OCI-M2 (cell line): ENCODE data around the gene LHFPL6.

Experiments
- DNase-seq: peaks from one replicate; lab custom pipeline; 2025; ENCODE audit not compliant: unreplicated experiment; lab: John Stamatoyannopoulos, UW

LHFPL6 gene

DNA sequence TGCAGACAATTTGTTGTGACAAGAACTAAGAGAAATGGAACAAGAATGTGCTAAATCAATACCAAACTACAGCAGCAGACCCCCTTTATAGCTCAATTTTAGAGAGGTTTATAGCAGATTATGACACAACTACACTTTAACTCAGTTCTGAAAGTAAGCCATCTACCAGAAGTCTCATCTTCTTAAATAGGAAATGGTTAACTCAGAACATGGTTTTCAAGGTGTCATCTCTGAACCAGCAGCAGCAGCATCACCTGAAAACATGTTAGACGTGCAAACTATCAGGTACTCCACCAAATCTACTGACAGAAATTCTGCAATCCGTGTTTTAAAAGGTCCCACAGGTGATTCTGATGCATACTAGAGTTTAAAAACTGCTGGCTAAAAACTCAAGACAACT lies 6.8 kb downstream of the LHFPL6 start:
- no peak for DNase-seq

DNA sequence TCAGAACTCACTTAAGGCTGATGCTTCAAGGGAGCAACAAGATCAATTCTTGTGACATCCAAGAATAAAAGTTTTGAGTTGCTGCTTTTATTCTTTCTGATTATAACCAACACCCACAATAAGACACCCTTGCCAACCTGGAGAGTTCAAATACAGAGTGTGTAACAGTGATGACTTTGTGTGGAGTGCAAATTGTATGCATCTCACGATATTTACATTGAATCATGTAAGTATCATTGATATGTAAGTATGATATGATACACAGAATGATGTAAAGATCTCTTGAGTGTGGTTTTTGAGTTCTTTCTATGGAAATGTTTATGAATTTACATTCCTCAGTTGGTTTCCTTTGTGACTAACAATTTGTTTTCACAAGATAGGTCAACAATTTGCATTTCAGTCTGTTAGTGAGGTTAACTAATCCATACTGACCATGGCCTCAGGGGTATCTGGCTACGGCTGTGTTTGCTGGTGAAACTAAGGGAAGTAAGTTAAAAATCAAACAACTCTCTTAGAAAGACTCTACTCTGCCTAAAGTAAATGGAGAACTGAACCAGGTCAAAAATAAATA lies 12.4 kb downstream of the LHFPL6 start:
- DNase-seq, result no peak

DNA sequence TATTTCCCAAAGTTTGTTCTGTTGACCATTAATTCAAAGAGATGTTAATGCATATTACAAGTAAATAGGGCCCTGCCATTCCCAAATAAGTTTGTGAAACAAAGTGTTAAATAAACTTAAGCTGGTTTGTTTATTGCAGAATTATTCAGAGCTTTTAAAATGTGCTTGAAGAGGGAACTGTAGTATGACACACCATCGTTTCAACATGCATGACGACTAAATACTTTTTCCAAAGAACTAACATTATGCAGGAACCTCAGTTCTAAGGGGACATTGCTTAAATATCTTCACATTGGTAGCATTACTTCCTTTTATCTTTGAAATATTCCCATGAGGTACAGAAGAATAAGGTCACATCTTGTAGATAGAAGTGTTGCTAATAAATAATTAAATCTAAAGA lies 14.6 kb downstream of the LHFPL6 start:
- no peak for DNase-seq

DNA sequence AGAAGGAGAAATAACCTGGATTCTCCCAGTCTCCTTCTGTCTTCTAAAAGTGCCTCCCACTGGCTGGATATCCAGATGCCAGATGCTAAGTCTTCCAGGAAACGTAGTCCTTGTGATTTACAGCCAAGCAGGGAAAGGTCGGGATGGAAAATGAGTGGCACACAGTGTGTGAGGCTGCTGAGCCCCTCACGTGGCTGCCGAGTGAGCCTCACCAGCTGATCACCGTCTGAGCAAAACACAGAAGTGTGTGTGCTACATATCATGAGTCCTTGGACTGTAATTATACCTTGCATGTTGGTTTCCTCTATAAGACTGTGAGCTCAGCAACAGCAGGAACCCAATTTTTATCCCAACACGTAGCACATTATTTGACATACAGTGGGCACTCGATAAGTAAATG lies 15.1 kb downstream of the LHFPL6 start:
- no peak for DNase-seq

DNA sequence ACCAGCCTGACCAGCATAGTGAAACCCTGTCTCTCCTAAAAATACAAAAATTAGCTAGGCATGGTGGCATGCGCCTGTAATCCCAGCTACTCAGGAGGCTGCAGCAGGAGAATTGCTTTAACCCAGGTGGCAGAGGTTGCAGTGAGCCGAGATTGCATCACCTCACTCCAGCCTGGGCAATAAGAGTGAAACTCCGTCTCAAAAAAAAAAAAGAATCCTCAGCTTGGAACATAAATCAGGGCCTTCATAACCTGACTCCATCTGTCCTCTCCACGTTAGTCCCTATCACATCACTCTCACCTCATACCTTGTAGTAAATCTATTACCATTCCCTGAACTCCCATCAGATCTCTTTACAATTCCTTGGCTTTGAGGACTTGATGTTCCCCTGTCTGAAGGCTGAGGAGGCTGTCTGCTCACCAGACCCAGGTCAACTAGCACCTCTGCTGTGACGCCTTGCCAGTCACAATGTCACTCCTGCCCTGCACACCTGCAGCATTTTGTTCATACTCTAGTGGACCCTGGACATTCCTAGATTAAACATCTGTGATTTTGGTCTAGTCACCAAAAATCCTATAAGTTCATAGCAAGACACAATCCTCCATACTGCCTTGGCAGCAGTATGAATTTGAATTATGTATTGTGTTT lies 15.9 kb downstream of the LHFPL6 start:
- DNase-seq, result no peak

DNA sequence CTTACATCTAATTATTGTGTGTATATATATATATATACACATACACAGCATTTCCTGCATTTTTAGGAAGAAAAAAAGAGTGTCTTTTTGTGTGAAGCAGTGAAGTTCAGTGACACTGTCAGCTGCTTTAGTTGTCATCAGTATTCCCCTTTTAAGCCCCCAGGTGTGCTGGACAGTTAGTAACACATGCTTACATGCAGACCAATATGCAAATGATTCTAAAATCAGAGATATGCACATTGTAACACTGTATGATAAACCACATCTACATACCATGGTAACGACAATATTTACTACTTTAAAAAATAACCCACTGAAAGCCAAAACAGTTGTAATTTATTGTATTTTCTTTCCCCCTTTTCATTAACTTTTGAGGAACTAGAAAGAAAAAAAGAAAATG lies 16.8 kb downstream of the LHFPL6 start:
- no peak for DNase-seq

DNA sequence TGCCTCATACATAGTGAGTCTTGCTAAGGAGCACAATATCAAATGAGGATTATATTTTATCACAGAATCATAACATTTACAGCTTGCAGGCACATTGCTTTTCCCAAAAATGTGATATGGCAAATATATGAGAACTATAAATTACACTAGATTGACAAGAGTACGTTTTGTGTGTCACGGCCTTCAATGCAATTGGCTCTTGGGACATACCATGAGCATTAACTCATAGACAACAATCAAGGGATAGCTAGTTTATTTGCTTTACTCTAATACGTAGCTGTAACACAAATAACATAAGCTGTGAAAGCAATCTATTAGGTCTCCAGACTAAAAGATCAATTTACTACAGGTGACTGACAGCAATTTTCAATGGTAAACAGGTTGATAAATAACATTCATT lies 17.8 kb downstream of the LHFPL6 start:
- DNase-seq, result no peak

DNA sequence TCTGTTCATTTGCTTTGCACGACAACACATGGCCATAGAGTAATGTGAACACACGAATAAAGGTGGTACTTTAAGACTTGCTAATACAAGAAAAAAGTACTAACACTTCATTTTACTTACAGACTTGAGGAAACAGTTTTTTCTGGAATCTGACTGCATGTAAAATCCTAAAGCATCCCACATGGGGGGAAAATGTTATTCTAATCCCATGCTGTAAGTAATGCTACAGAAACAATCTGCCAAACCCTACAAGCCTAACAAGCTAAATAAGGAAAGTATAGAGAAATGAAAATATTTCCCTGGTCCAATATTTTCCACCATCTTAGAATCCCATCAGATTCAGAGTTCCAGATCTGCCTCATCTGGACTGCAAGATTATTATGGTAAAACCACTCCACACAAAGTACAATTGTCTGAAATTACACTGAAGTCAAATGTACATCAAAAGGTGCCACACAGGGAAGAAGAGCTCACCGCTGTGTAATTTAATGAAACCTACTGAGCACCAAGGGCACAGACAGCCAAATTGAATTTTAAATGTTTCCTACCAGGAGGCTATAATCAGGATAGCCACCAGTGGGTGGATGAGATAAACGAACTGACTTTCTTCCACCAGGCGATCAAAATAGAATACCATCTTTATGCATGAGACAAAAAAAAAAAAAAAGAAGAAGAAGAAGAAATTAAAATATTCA lies 22.0 kb downstream of the LHFPL6 start:
- no peak for DNase-seq

DNA sequence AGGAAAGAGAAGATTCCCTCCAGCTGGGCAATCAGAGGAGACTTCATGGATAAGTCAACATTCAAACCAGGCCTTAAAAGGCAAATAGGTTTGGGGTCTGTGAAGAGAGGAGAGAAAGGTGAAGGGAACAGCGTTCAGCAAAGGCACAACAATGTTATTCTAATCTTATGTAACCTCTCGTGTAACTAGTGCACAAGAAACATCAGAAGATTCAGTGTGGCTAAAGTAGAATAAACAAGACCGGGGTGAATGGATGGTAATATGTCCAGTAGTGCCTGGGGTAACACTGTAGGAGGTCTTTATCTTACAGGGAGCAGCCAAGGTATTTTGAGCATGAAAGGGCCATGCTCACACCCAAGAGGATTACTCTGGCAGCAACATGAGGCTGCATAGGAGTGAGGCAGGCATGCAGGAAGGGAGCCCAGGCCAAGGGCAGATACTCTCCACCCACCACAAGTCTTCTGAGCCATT lies 24.1 kb downstream of the LHFPL6 start:
- DNase-seq, result no peak

DNA sequence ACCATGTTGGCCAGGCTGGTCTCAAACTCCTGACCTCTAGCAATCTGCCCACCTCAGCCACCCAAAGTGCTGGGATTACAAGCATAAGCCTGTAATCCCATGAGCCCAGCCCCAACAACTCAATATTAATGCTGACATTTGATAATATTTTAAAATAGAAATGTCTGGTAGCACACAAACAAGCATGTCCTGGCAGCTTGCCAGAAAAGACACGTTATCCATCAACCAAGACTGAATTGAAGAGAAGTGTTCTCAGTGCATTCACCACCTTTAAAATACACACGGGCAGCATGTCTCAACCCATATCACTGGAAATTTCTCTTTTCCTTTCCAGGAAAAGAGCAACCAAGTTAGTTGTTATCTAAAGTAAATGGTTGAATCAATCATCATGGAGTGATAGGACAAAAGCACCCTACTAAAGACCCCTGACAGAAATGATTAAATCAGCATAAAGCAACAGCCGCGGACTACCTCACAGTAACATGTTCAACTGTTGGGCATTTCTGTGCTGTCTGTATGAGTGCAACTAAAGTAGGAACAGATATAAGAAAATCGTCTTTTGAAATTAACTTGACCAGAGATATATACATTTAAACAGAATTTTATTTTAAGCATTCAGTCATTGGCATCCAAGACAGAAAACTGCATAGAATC lies 25.0 kb downstream of the LHFPL6 start:
- DNase-seq, result no peak

DNA sequence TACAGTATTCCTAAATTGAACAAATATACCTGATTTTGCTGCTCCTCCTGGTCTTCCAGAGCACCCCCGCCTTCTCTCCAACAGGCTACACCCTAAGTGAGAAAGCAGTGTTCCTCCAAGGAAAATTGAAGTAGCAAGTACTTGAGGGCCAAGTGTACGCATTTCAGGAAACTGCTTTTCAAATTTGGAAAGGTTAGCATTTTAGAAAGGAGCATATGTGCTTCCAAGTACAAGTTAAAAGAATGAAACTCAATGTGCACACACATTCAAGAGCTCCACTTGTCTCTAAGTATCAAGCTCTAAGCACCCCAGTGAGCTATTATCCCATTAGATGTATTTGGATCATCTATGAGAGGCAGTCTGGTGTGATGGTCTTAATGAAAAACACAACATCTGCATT lies 25.8 kb downstream of the LHFPL6 start:
- DNase-seq, result no peak

DNA sequence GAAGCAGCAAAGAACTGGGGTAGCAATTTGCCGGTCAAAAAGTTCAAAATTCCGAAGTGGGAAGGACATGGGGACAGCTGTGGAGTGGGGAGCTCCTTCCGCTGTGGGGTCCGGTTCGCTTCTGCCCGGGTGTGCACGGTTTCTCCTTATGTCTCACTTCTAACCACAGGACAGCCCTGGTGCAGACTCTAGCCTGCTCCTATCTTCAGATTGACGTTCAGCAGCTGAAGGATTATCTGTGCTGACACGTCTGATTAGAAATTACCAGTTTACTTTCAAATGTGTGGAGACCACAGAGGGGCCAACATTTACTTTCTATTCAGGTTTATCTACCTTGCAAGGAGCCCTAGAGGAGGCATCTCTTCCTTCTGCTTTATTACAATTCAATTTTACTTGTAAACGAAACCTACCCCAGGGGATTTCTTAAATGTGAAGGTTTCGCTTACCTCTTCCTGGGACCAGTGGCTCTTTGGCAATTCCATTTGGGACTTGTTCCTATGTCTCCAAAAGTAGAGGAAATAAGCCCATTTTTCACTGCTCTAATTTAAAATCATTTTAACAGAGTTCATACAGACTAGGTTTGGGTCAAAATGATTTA lies 27.3 kb downstream of the LHFPL6 start:
- no peak for DNase-seq

DNA sequence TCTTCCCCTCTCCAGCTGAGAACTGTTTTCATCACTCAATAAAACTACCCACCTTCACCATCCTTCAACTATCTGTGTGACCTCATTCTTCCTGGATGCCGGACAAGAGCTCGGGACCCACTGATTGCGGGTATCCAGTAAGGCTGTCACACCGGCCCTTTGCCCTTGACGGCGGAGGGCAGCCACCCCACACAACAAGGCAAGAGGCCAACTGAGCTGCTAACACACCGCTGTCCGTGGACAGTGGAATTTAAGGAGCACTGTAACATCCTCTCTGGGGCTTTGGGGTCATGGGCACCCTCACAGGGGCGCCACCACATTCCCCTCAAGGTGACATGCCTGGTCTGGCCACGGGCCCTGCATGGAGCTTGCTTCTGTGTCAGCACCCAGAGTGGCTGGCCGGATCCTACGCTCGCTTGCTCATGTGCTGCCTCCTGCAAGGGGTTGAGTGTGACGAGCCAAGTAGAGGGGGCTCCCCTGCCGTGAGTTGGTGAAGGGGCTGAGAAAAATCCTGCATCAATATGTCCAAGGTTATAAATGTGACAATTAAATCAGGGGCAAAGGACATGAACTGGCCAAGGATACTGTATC lies 31.4 kb downstream of the LHFPL6 start:
- no peak for DNase-seq

DNA sequence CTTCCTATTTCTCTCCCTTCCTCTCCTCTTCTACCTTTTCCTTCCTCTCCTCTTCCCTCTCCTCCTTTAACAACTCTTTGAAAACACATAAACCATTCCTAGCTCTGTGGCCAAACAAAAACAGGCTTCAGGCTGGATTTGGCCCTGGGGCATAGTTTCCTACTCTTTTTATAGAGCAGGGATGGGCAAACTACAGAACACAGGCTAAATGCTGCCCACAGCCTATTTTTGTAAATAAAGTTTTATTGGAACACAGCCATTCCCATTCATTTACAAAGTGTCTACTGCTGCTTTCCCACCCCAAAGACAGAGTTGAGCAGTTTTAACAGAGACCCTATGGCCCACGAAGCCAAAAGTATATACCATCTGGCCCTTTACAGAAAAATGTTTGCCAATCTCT lies 35.4 kb downstream of the LHFPL6 start:
- DNase-seq, result no peak

DNA sequence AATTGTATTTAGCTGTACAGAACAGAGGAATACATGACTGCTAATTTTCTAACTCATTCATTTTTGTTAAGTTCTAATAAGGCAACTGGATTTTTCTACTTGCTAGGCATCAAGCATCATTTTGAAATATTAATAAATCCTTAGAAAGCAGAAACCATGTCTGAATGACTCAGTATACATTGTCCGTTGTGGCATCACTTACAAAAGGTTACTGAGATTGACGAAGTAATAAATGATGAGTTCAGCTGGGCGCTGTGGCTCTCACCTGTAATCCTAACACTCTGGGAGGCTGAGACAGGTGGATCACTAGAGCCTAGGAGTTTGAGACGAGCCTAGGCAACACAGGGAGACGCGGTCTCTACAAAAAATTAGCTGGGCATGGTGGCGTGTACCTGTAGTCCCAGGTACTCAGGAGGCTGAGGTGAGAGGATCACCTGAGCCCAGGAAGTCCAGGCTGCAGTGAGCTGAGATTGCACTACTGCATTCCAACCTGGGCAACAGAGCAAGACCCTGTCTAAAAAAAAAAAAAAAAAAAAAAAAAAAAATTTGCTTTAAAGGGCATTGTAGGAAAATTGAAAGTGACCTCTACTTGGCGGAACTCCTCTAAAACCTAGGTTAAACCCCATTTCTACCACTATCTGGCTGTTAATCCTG lies 36.6 kb downstream of the LHFPL6 start:
- no peak for DNase-seq

DNA sequence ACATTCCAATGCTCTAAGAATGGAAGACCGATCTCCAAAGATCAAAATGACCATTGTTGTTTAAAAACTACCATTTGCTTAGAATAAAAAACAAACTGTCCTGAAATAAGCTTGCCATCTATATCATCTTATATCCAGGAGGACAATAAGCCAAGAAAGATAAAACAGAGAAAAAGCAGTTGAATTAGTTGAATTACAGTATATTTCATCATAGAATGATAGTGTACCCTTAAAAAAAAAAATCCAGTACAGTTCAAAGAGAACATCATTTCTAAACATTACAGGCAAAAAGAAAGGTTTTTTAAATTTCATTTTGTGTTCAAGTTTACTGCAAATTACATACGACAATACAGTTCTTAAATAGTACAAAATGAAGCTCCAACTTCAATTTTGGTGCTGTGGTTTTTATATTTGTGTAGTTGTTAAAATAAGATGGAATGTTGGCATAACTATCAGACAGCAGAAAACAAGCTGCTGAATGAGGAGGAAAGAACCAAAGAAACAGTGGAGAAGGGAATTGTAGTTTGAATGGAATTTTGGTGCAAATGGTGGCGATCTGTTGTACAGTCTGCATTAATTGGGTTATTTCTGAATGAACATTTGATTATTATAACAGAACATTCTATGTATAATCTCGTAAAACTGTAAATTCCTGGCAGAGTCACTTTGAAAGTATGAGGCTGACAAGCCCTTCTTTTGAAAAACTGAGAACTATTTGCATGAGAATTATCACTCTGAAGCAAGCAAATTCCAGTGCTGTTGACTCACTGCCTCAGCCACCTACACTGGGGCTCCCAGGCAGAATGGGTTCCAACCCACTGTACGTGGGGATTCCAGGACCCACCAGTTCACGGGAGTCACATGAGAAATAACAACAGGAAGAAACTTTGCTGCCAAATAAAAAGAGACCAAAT lies 37.7 kb downstream of the LHFPL6 start:
- DNase-seq, result no peak

DNA sequence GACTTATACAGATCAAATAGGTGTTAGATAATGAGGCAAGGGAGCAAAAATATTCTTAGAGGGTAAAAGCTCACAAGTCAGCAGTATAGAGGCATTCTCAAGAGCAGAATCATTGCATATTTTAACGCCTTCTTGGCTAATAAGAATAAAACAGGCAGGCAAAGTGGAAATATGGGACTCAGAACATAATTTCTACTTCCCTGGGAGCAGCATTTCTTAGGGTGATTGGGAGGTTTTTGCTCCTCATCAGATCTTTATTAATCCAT lies 39.6 kb downstream of the LHFPL6 start:
- no peak for DNase-seq

DNA sequence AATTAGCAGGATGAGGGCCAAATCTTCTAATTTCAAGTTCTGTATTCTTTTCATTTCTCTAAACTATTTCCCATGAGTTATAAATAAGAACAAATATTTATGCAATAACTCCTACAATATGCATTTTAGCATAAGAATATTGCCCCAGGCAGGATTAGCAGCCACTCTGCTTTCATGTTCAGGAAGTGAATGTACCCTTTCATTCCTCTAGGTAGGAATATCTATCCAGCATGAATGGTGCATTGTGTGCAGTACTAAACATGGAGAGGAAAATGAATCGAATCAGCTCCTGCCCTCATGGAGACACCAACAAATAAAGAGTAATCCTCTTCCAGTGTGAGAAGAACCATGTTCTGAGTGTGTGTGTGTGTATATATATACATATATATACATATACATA lies 41.0 kb downstream of the LHFPL6 start:
- no peak for DNase-seq

DNA sequence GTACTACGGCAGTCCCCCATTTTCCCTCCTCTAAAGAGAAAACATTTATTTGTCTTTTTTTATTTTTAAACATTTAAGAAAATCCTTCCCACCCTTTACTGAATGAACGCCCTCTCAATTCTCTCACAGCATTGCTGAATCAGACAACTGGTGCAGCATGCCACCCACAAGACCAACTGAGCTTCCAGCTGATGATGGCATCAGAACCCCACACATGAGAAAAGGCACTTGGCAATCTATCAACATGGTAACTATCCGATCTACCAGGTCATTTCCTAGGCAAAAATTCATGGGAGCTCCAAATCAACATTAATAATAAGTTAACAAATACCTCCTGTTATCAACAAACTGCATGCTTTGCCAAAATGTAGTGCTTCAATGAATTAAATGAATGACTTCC lies 43.1 kb downstream of the LHFPL6 start:
- no peak for DNase-seq
